Testis (tissue), 3 donors: ENCODE data around the gene HYDIN. TPM values are rescaled to one million over a fixed set of nuclear protein-coding genes. Genes with fewer than 3 reads are reported as not detected.

Experiments
- DNase-seq: peaks from one replicate; pipeline ENCODE4 v3.0.0-alpha.2; 2019
- H3K27ac ChIP-seq, 2 donors: fragments of 200-600 bp; sonication (generic); one replicate each; pipeline ENCODE4 v1.5.1; 2019
- H3K27me3 ChIP-seq: fragments of 200-600 bp; sonication (generic); one replicate; pipeline ENCODE4 v1.5.1; 2019
- H3K36me3 ChIP-seq: fragments of 200-600 bp; sonication (generic); one replicate; pipeline ENCODE4 v1.5.1; 2017; ENCODE audit warnings: low read depth; ENCODE audit errors: missing control alignments
- H3K4me1 ChIP-seq: fragments of 200-600 bp; sonication (generic); one replicate; pipeline ENCODE4 v1.5.1; 2019
- H3K4me3 ChIP-seq, 2 donors: fragments of 200-600 bp; sonication (generic); one replicate each; pipeline ENCODE4 v1.5.1; 2017 to 2019
- H3K9me3 ChIP-seq: fragments of 200-600 bp; sonication (generic); one replicate; pipeline ENCODE4 v1.5.1; 2017
- POLR2A ChIP-seq: fragments of 450-650 bp; IDR thresholded peaks from one replicate; pipeline ENCODE4 v1.6.1; 2017; ENCODE audit warnings: antibody characterized with exemption, mild to moderate bottlenecking, moderate library complexity
- whole genome bisulfite sequencing, 2 donors: methylation state at CpG; one replicate each; pipeline ENCODE4 v1.1.5; 2018; 5-methylcytosine and 5-hydroxymethylcytosine counted together
- intact Hi-C: fragments of 100-400 bp; cut with DNase I; formaldehyde crosslinking; loops from one replicate; pipeline ENCODE4 v1.15.1; 2023; ENCODE audit warnings: low total_unique reads
- polyA plus RNA-seq: library from polyadenylated mRNA; stranded (reverse); fragments of 350-450 nt; fragmentation: Illumina TruSeq; extraction: RNeasy Lipid Tissue Mini Kit (QIAGEN cat#74804); gene quantifications from one replicate; pipeline ENCODE4 v1.2.3, GENCODE V29; 2014; ENCODE audit warnings: low read depth, low replicate concordance; ENCODE audit not compliant: insufficient read depth
- total RNA-seq, 2 donors: library from RNA; depleted of rRNA; stranded (reverse); fragments of >200 nt; gene quantifications; one replicate each; pipeline ENCODE4 v1.2.3, GENCODE V29; 2016
- TF ChIP-seq, protein P1 (sequence below), 3 experiments: fragments of 450-650 bp in 2 of 3; fragments of 200-600 bp in 1 of 3; sonication (generic) in 1 of 3; IDR thresholded peaks; one replicate each; pipeline ENCODE4 v1.5.1; 2016 to 2019; ENCODE audit warnings: antibody characterized with exemption in 3 of 3, mild to moderate bottlenecking in 2 of 3, moderate library complexity in 1 of 3

The HYDIN gene
- total and polyA plus RNA-seq, 3 donors from 2014 or later, result 29.6 to 54.7 (median 30.3) TPM

DNA sequence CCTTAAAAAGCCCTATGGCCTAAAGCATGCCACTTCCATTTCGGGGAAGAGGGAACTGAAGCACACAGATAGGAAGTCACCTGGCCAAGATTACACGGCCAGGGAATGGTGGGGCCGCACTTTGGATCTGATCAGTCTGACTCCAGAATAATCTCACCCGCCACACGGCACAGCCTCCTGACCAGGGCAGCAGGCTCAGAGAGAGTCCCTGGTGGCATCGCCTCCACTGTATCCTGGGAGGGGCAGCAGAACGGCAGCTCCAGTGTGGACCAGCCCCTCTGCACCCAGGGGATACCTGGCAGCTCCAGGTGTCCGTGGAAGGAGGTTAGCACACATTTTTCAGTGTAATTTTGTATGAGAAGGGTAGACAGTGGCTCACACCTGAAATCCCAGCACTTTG, 465.0 kb downstream of the HYDIN start:
- Histone ChIP-seq H3K27me3 (no peaks in the 10 kb centered on the region), H3K4me3 (no peak overlapping the region), H3K27ac (no peak overlapping the region), H3K4me1 (no peaks in the 10 kb centered on the region), H3K36me3 (no peaks in the 10 kb centered on the region), H3K9me3 (no peaks in the 10 kb centered on the region)
- intact Hi-C loops, result no loop called here
- WGBS, 2 donors, result 94 to 100% methylated on average over 3 to 8 of the region's 8 CpGs
- TF ChIP-seq, protein P1, sequence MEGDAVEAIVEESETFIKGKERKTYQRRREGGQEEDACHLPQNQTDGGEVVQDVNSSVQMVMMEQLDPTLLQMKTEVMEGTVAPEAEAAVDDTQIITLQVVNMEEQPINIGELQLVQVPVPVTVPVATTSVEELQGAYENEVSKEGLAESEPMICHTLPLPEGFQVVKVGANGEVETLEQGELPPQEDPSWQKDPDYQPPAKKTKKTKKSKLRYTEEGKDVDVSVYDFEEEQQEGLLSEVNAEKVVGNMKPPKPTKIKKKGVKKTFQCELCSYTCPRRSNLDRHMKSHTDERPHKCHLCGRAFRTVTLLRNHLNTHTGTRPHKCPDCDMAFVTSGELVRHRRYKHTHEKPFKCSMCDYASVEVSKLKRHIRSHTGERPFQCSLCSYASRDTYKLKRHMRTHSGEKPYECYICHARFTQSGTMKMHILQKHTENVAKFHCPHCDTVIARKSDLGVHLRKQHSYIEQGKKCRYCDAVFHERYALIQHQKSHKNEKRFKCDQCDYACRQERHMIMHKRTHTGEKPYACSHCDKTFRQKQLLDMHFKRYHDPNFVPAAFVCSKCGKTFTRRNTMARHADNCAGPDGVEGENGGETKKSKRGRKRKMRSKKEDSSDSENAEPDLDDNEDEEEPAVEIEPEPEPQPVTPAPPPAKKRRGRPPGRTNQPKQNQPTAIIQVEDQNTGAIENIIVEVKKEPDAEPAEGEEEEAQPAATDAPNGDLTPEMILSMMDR (IDR thresholded peaks at IDR 0.05), result no peak
- TF ChIP-seq POLR2A, result no peak
- DNase-seq, result no peak

DNA sequence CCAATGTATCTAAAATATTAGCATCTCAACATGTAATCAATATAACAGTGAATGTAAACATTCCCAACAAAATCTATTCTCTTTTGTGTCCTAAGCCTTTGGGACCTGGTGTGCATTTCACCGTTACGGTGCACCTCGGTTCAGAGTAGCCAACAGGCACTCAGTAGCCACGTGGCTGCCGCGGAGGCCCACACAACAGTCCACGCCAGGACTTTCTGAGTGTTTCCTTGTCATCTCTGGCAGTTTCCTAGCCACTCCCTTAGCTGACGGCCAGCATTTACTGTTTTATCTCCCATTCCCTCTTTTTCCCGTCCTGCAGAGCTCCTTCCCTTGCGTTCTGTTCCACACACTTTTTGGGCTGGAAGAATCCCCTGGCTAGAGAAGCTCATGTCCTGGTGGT, 465.9 kb downstream of the HYDIN start:
- intact Hi-C loops, result no loop called here
- WGBS, 2 donors, result 95 to 96% methylated on average over 10 of the region's 10 CpGs
- Histone ChIP-seq H3K4me3 (no peak overlapping the region), H3K36me3 (no peaks in the 10 kb centered on the region), H3K27me3 (no peaks in the 10 kb centered on the region), H3K9me3 (no peaks in the 10 kb centered on the region), H3K27ac (no peak overlapping the region), H3K4me1 (no peaks in the 10 kb centered on the region)
- no peak for DNase-seq
- TF ChIP-seq, protein P1 (IDR thresholded peaks at IDR 0.05), result no peak
- TF ChIP-seq POLR2A, result no peak

DNA sequence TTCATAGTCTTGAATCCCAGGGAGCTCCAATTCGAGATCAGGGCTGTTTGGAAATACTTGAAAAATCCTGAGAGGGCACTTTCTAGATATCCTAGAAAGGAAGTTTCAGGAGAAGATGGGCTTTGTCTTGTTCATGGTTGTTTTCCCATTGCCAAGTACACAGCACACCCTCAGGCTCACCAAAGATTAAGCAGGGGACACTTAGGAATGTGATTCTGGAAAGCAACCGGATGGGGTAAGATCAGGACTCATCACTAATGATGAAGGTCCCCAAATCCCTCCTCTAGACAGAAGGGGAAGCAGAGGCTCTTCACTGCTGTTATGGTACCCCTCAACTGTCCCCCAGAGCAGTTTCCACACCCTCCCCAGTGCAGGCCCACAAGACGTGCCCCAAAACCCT, 470.3 kb downstream of the HYDIN start:
- H3K27me3 ChIP-seq, result no peaks in the 10 kb centered on the region
- 86% methylated on average over 3 of the region's 3 CpGs for WGBS, 2 donors
- no peaks in the 10 kb centered on the region for H3K36me3 ChIP-seq
- intact Hi-C loops, result no loop called here
- H3K9me3 ChIP-seq, result no peaks in the 10 kb centered on the region
- DNase-seq, result no peak
- TF ChIP-seq, protein P1 (IDR thresholded peaks at IDR 0.05), result no peak
- no peak for TF ChIP-seq POLR2A
- H3K4me3 ChIP-seq, result no peak overlapping the region
- H3K27ac ChIP-seq, result no peak overlapping the region
- H3K4me1 ChIP-seq, result no peaks in the 10 kb centered on the region

DNA sequence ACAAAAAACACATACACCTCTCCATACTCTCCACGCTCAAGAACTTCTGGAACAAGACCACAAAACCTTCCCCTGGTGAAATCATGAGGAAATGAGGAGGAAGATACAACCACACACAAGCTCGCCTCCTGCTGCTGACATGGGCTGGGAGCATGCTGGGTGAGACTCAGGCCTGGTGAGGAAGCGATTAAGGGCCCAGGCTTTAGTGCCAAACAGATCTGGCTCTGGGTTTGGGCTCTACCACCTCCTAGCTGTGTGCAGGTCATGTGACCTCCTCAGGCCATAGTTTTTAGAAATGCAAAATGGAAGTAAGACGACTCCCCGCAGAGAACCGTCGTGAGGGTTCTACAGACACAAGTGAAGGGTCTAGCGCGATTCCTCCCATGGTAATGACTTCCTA, 470.9 kb downstream of the HYDIN start:
- no peak for DNase-seq
- WGBS, 2 donors, result 92 to 96% methylated on average over 9 of the region's 9 CpGs
- intact Hi-C loops, result no loop called here
- Histone ChIP-seq H3K4me3 (no peak overlapping the region), H3K27me3 (no peaks in the 10 kb centered on the region), H3K36me3 (no peaks in the 10 kb centered on the region), H3K4me1 (no peaks in the 10 kb centered on the region), H3K9me3 (no peaks in the 10 kb centered on the region), H3K27ac (no peak overlapping the region)
- TF ChIP-seq, protein P1 (IDR thresholded peaks at IDR 0.05), result no peak
- TF ChIP-seq POLR2A, result no peak

DNA sequence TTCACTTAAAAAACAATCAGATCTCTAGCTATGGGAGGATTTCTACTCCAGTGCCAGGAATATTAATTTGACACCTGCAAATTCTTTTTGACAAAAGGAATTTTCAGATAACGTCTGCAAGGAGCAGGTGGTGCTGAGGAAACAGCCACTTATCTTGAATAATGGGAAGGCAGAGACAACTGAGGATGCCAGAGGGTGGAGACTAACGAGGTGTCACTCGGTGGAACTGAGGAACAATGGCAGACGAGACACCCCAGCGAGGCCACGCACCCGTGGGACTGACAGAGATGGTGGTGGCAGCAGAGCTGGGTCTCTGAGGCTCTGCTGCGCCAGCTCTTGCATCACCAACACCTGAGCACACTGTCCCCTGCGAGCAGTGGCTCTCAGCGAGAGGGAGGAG, 471.7 kb downstream of the HYDIN start:
- H3K4me1 ChIP-seq, result no peaks in the 10 kb centered on the region
- WGBS, 2 donors, result 86 to 88% methylated on average over 10 of the region's 10 CpGs
- H3K36me3 ChIP-seq, result no peaks in the 10 kb centered on the region
- no peaks in the 10 kb centered on the region for H3K27me3 ChIP-seq
- no peak for DNase-seq
- no peak for TF ChIP-seq POLR2A
- TF ChIP-seq, protein P1 (IDR thresholded peaks at IDR 0.05), result no peak
- no peaks in the 10 kb centered on the region for H3K9me3 ChIP-seq
- intact Hi-C loops, result no loop called here
- H3K27ac ChIP-seq, result no peak overlapping the region
- no peak overlapping the region for H3K4me3 ChIP-seq
